Trophoblast cell (in vitro differentiated cells and primary cell): ENCODE data around the gene ATP6V0A1.

ENCODE experiments used
- DNase-seq, 2 donors: peaks; one replicate each; pipeline ENCODE4 v3.0.0-alpha.2; 2016
- H2AFZ ChIP-seq: 2 replicates; pipeline ENCODE4 v1.6.1; 2013; ENCODE audit warnings: low read length, moderate library complexity, mild to moderate bottlenecking; ENCODE audit not compliant: insufficient read depth, poor library complexity
- H2AK5ac ChIP-seq: 2 replicates; pipeline ENCODE4 v1.6.1; 2013; ENCODE audit warnings: mild to moderate bottlenecking, low read length
- H2BK120ac ChIP-seq: 2 replicates; pipeline ENCODE4 v1.6.1; 2013; ENCODE audit warnings: low read length, mild to moderate bottlenecking, moderate library complexity; ENCODE audit not compliant: insufficient read depth, poor library complexity
- H2BK12ac ChIP-seq: 2 replicates; pipeline ENCODE4 v1.6.1; 2013; ENCODE audit warnings: mild to moderate bottlenecking, low read length, moderate library complexity
- H2BK5ac ChIP-seq: 2 replicates; pipeline ENCODE4 v1.6.1; 2013; ENCODE audit warnings: low read length, low read depth, moderate library complexity, mild to moderate bottlenecking; ENCODE audit not compliant: poor library complexity
- H3K14ac ChIP-seq: 2 replicates; pipeline ENCODE4 v1.6.1; 2013; ENCODE audit warnings: mild to moderate bottlenecking, low read length
- H3K18ac ChIP-seq: 2 replicates; pipeline ENCODE4 v1.6.1; 2013; ENCODE audit warnings: mild to moderate bottlenecking, low read length
- H3K23ac ChIP-seq: 2 replicates; pipeline ENCODE4 v1.6.1; 2013; ENCODE audit warnings: low read length
- H3K27ac ChIP-seq: 2 replicates; pipeline ENCODE4 v1.5.1; 2013; ENCODE audit warnings: low read depth, mild to moderate bottlenecking, inconsistent platforms, low read length, moderate library complexity
- H3K27me3 ChIP-seq: 2 replicates; pipeline ENCODE4 v1.6.1; 2013; ENCODE audit warnings: inconsistent platforms, mild to moderate bottlenecking, low read length, moderate library complexity; ENCODE audit not compliant: insufficient read depth
- H3K36me3 ChIP-seq, 2 experiments: 1 replicate in 1 of 2; 2 replicates in 1 of 2; pipeline ENCODE4 v1.6.1; 2013; ENCODE audit warnings: low read length in 2 of 2, mild to moderate bottlenecking in 2 of 2, moderate library complexity in 1 of 2; ENCODE audit not compliant: insufficient read depth in 2 of 2, control insufficient read depth in 1 of 2
- H3K4ac ChIP-seq: 2 replicates; pipeline ENCODE4 v1.6.1; 2013; ENCODE audit warnings: low read depth, mild to moderate bottlenecking, low read length, moderate library complexity
- H3K4me1 ChIP-seq, 2 experiments: 1 replicate in 1 of 2; 2 replicates in 1 of 2; pipeline ENCODE4 v1.6.1; 2013; ENCODE audit warnings: low read length in 2 of 2, mild to moderate bottlenecking in 2 of 2, moderate library complexity in 1 of 2; ENCODE audit not compliant: insufficient read depth in 2 of 2, control insufficient read depth in 1 of 2
- H3K4me2 ChIP-seq: 2 replicates; pipeline ENCODE4 v1.6.1; 2013; ENCODE audit warnings: inconsistent platforms, mild to moderate bottlenecking, low read length, moderate library complexity
- H3K4me3 ChIP-seq: 2 replicates; pipeline ENCODE4 v1.5.1; 2013; ENCODE audit warnings: mild to moderate bottlenecking, low read depth, low read length, inconsistent platforms
- H3K79me1 ChIP-seq: one replicate; pipeline ENCODE4 v1.6.1; 2013; ENCODE audit warnings: low read length
- H3K79me2 ChIP-seq: 2 replicates; pipeline ENCODE4 v1.6.1; 2013; ENCODE audit warnings: low read length, mild to moderate bottlenecking; ENCODE audit not compliant: control insufficient read depth, insufficient read depth, poor library complexity
- H3K9ac ChIP-seq: 2 replicates; pipeline ENCODE4 v1.6.1; 2013; ENCODE audit warnings: mild to moderate bottlenecking, low read length
- H3K9me3 ChIP-seq: 2 replicates; pipeline ENCODE4 v1.6.1; 2013; ENCODE audit warnings: low read depth, mild to moderate bottlenecking, control low read depth, inconsistent platforms, low read length; ENCODE audit not compliant: insufficient read depth
- H4K12ac ChIP-seq: 2 replicates; pipeline ENCODE4 v1.6.1; 2013; ENCODE audit warnings: low read depth, mild to moderate bottlenecking, low read length, moderate library complexity
- H4K8ac ChIP-seq: 2 replicates; pipeline ENCODE4 v1.6.1; 2013; ENCODE audit warnings: low read depth, mild to moderate bottlenecking, low read length, moderate library complexity
- H4K91ac ChIP-seq: one replicate; pipeline ENCODE4 v1.6.1; 2013; ENCODE audit warnings: low read depth, mild to moderate bottlenecking, low read length, moderate library complexity
- WGBS: extraction: QIAGEN DNeasy Blood & Tissue Kit; methylation state at CpG from one replicate; pipeline ENCODE4 v1.1.7; 2013; ENCODE audit warnings: missing lambda C conversion rate; ENCODE audit not compliant: insufficient read length, insufficient coverage; ENCODE audit errors: extremely low coverage; 5-methylcytosine and 5-hydroxymethylcytosine counted together

The ATP6V0A1 gene

DNA sequence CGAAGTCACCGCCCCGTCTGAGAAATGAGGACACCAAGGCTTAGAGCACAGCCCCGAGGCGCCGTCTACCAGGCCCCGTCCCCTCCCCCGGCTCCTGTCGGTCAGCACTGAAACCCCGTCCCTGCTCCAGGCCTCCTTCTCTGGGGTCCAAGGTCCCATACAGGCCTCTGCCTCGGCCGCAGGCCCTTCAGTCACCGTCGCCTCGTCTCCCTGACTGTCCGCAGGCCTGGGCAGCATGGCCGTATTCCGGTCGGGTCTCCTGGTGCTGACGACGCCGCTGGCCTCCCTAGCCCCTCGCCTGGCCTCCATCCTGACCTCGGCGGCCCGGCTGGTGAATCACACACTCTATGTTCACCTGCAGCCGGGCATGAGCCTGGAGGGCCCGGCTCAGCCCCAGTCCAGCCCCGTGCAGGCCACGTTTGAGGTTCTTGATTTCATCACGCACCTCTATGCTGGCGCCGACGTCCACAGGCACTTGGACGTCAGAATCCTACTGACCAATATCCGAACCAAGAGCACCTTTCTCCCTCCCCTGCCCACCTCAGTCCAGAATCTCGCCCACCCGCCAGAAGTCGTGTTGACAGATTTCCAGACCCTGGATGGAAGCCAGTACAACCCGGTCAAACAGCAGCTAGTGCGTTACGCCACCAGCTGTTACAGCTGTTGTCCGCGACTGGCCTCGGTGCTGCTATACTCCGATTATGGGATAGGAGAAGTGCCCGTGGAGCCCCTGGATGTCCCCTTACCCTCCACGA, 103.9 kb downstream of the ATP6V0A1 start:
- peak overlapping the region; percentile 63 for H3K4ac ChIP-seq
- peak overlapping the region; percentile 43 for H3K27ac ChIP-seq
- peak overlapping the region; percentile 9 for H2AFZ ChIP-seq
- H3K27me3 ChIP-seq = no peaks in the 10 kb centered on the region
- peak overlapping the region; percentile 66 for H3K14ac ChIP-seq
- no peaks in the 10 kb centered on the region for H3K9me3 ChIP-seq
- H3K9ac ChIP-seq = peak overlapping the region; percentile 83
- H3K36me3 ChIP-seq = peaks cover 26 to 29% of the 10 kb centered on the region in 2 experiments
- H2AK5ac ChIP-seq = peak overlapping the region; percentile 90
- H3K4me3 ChIP-seq = peak overlapping the region; percentile 85
- H2BK120ac ChIP-seq = peak overlapping the region; percentile 5
- peak overlapping the region; percentile 5 for H2BK5ac ChIP-seq
- WGBS = no CpG with 5 or more reads among the region's 48 CpGs
- H4K91ac ChIP-seq = peak overlapping the region; percentile 81
- H4K12ac ChIP-seq = peak overlapping the region; percentile 26
- peak overlapping the region; percentile 37 for H3K18ac ChIP-seq
- H3K4me2 ChIP-seq = peak overlapping the region; percentile 77
- no peak overlapping the region for H2BK12ac ChIP-seq
- H3K23ac ChIP-seq = no peak overlapping the region
- H4K8ac ChIP-seq = peak overlapping the region; percentile 87
- peaks cover 11 to 14% of the 10 kb centered on the region in 2 experiments for H3K4me1 ChIP-seq
- DNase-seq = peak; percentile 75 to 86
- peaks cover 14% of the 10 kb centered on the region for H3K79me1 ChIP-seq
- peaks cover 10% of the 10 kb centered on the region for H3K79me2 ChIP-seq

DNA sequence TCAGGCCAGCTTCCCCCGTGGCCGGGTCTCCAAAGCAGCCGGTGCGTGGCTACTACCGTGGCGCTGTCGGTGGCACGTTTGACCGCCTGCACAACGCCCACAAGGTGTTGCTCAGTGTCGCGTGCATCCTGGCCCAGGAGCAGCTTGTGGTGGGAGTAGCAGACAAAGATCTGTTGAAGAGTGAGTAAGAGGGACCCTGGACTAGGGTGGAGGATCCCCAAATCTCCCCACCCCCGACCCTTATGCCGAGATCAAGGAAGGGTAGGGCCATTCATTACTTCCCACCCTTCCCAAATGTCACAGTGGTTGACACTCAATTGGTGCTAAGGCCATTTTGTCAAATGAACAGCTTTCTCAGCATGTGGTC, 104.4 kb downstream of the ATP6V0A1 start:
- DNase-seq = no peak
- peak overlapping the region; percentile 63 for H3K4ac ChIP-seq
- H2BK5ac ChIP-seq = no peak overlapping the region
- peaks cover 12% of the 10 kb centered on the region for H3K79me2 ChIP-seq
- no peak overlapping the region for H2AFZ ChIP-seq
- no peak overlapping the region for H2BK120ac ChIP-seq
- no peak overlapping the region for H3K27ac ChIP-seq
- H3K23ac ChIP-seq = no peak overlapping the region
- peaks cover 26 to 29% of the 10 kb centered on the region in 2 experiments for H3K36me3 ChIP-seq
- peak overlapping the region; percentile 0 for H4K91ac ChIP-seq
- no CpG with 5 or more reads among the region's 14 CpGs for WGBS
- H3K4me3 ChIP-seq = peak overlapping the region; percentile 85
- no peak overlapping the region for H3K9ac ChIP-seq
- peaks cover 14 to 16% of the 10 kb centered on the region in 2 experiments for H3K4me1 ChIP-seq
- no peak overlapping the region for H3K14ac ChIP-seq
- no peaks in the 10 kb centered on the region for H3K27me3 ChIP-seq
- no peak overlapping the region for H2AK5ac ChIP-seq
- no peak overlapping the region for H4K12ac ChIP-seq
- peaks cover 15% of the 10 kb centered on the region for H3K79me1 ChIP-seq
- H2BK12ac ChIP-seq = no peak overlapping the region
- H4K8ac ChIP-seq = peak overlapping the region; percentile 28
- H3K18ac ChIP-seq = peak overlapping the region; percentile 1
- no peaks in the 10 kb centered on the region for H3K9me3 ChIP-seq
- H3K4me2 ChIP-seq = peak overlapping the region; percentile 77

DNA sequence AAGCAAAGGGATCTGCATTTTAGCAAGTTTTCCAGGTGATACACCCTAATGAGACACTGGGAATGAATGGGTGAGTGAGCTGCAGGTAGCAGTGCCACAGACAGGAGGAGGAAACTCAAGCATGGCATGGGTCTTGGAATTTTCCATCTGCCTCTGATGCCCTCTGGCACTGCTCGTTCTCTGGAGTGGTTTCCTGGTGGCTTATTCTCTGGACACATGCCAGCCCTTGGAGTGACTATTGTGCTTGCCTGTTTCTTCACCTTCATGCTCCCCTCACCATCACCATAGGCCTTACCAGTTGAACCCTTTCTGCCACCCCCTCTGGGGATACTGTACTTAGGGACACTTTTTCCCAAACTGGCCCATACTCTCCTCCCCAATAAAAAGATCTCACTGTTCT, 104.9 kb downstream of the ATP6V0A1 start:
- Histone ChIP-seq H2BK120ac (no peak overlapping the region), H2BK5ac (no peak overlapping the region), H2AFZ (no peak overlapping the region), H3K4me1 (peaks cover 14 to 16% of the 10 kb centered on the region in 2 experiments), H4K8ac (no peak overlapping the region), H3K79me2 (peaks cover 12% of the 10 kb centered on the region), H3K27me3 (no peaks in the 10 kb centered on the region), H3K27ac (no peak overlapping the region), H4K12ac (no peak overlapping the region), H4K91ac (no peak overlapping the region), H3K23ac (no peak overlapping the region), H2BK12ac (no peak overlapping the region), H3K4me3 (no peak overlapping the region), H3K36me3 (peaks cover 30 to 31% of the 10 kb centered on the region in 2 experiments), H3K79me1 (peaks cover 15% of the 10 kb centered on the region), H3K4ac (no peak overlapping the region), H2AK5ac (no peak overlapping the region), H3K18ac (no peak overlapping the region), H3K4me2 (no peak overlapping the region), H3K14ac (no peak overlapping the region), H3K9ac (no peak overlapping the region), H3K9me3 (no peaks in the 10 kb centered on the region)
- DNase-seq = no peak
- no CpG with 5 or more reads among the region's 1 CpG for WGBS

DNA sequence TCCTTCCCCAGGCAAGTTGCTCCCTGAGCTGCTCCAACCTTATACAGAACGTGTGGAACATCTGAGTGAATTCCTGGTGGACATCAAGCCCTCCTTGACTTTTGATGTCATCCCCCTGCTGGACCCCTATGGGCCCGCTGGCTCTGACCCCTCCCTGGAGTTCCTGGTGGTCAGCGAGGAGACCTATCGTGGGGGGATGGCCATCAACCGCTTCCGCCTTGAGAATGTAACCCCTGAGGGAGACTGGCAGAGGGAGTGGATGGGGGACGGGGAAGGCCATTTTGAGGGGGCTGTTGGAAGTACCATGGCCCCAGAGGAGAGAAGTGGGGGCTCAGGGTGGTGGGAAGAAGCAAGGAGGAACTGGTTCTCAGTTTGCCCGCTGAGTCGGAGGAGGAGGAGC, 105.3 kb downstream of the ATP6V0A1 start:
- Histone ChIP-seq H4K91ac (no peak overlapping the region), H3K27ac (no peak overlapping the region), H2BK120ac (no peak overlapping the region), H3K4me1 (peaks cover 14 to 16% of the 10 kb centered on the region in 2 experiments), H3K4me3 (no peak overlapping the region), H3K18ac (no peak overlapping the region), H3K79me1 (peaks cover 15% of the 10 kb centered on the region), H2AFZ (no peak overlapping the region), H3K27me3 (no peaks in the 10 kb centered on the region), H3K9me3 (no peaks in the 10 kb centered on the region), H3K9ac (no peak overlapping the region), H4K12ac (no peak overlapping the region), H4K8ac (no peak overlapping the region), H2AK5ac (no peak overlapping the region), H3K36me3 (peaks cover 34 to 36% of the 10 kb centered on the region in 2 experiments), H3K14ac (no peak overlapping the region), H3K4me2 (no peak overlapping the region), H3K4ac (no peak overlapping the region), H3K79me2 (peaks cover 12% of the 10 kb centered on the region), H3K23ac (no peak overlapping the region), H2BK12ac (no peak overlapping the region), H2BK5ac (no peak overlapping the region)
- no CpG with 5 or more reads among the region's 9 CpGs for WGBS
- no peak for DNase-seq
